ENCODE data around the gene EFCAB8.

The EFCAB8 gene

GRCh38 chr20:32991792-32992641 lies 133.3 kb downstream of the EFCAB8 start:
- FAIRE-seq (no peak), DNase-seq (ENCODE audit: insufficient read length, low spot score) (no peak)
- TF ChIP-seq PAX5 (IDR thresholded peaks at IDR 0.05; ENCODE audit: insufficient read depth, low read length, severe bottlenecking) (no peak), TAF1 (IDR thresholded peaks at IDR 0.05; ENCODE audit: low read depth, low read length) (no peak), POLR2AphosphoS5 (IDR thresholded peaks at IDR 0.05; ENCODE audit: low read depth, low read length) (no peak), POLR2A (IDR thresholded peaks at IDR 0.05; ENCODE audit: low read depth, low read length) (no peak), SPI1 (IDR thresholded peaks at IDR 0.05; ENCODE audit: low read depth, low read length) (no peak), POU2F2 (IDR thresholded peaks at IDR 0.05; ENCODE audit: low read depth, low read length) (no peak)

DNA sequence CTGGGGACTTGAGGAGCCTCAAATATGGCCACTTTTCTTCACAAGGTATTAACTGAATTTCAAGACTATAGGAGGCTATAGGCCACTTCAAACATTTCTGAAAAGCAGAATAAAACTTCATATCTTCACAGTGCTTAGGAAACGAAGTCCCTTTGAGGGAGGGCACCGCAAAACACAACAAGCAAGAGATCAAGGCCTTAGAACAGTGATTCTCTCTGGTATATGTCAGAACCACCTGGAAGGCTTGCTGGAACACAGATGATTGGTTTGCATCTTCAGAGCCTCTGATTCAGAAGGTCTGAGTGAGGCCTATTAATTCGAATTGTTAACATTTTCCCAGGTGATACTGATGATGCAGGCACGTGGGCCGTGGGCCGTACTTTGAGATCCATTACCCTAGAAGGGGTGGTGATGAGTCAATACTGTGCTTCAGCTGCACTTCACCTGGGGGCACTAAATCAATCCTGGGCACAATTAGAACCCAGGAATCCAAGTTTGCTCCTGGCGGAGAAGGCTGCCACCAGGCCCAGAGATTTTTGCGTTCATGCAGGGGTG lies 134.8 kb downstream of the EFCAB8 start:
- no peak for DNase-seq (ENCODE audit: insufficient read length, low spot score)
- FAIRE-seq, result no peak
- TF ChIP-seq POLR2AphosphoS5 (IDR thresholded peaks at IDR 0.05; ENCODE audit: low read depth, low read length) (no peak), PAX5 (IDR thresholded peaks at IDR 0.05; ENCODE audit: insufficient read depth, low read length, severe bottlenecking) (no peak), TAF1 (IDR thresholded peaks at IDR 0.05; ENCODE audit: low read depth, low read length) (no peak), POLR2A (IDR thresholded peaks at IDR 0.05; ENCODE audit: low read depth, low read length) (no peak), SPI1 (IDR thresholded peaks at IDR 0.05; ENCODE audit: low read depth, low read length) (no peak), POU2F2 (IDR thresholded peaks at IDR 0.05; ENCODE audit: low read depth, low read length) (no peak)

DNA sequence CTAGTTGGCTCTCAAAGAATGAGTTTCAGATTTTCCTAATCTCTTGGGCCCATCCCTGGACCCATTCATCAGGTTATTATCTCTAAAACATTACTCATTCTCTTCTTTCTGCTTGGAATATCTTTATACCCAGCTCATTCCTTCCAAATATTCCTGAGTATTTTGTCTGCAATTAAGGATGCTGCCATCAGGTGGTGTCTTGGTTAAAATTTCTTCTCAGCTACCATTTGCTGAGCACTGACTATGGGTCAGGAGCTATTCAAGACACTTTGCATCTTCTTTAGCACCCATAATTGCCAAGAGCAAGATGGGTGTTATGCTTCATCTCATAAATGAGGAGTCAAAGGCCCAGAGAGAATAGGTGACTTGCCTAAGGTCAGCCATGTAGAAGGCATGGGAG lies 137.1 kb downstream of the EFCAB8 start:
- no peak for FAIRE-seq
- no peak for DNase-seq (ENCODE audit: insufficient read length, low spot score)

DNA sequence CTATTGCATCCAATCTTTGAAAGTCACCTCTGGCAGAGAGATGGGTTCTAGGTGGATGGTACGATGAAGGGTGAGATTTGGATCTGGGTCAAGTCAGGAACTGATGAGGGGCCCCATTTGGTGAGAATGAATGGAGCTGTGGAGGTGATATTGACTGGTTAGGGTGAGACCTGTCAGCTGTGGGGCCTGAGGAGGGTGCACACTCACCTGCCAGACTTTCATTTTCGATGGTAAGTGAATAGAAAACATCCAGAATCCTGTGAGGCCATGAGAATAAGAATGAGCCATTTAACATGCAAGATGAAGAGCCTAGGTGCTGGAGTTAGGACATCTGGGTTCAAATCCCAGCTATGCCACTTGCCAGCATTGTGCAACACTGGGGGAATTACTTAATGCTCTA lies 138.7 kb downstream of the EFCAB8 start:
- FAIRE-seq, result peak; percentile 9
- TF ChIP-seq POLR2A (IDR thresholded peaks at IDR 0.05; ENCODE audit: low read depth, low read length) (no peak), POLR2AphosphoS5 (IDR thresholded peaks at IDR 0.05; ENCODE audit: low read depth, low read length) (no peak), SPI1 (IDR thresholded peaks at IDR 0.05; ENCODE audit: low read depth, low read length) (no peak), PAX5 (IDR thresholded peaks at IDR 0.05; ENCODE audit: insufficient read depth, low read length, severe bottlenecking) (no peak)
- DNase-seq (ENCODE audit: insufficient read length, low spot score), result no peak

More for the DNA sequence above, 137.1 kb downstream of the EFCAB8 start:
- TF ChIP-seq POU2F2 (IDR thresholded peaks at IDR 0.05; ENCODE audit: low read depth, low read length), result no peak
- no peak for TF ChIP-seq TAF1 (IDR thresholded peaks at IDR 0.05; ENCODE audit: low read depth, low read length)
- no peak for TF ChIP-seq POLR2AphosphoS5 (IDR thresholded peaks at IDR 0.05; ENCODE audit: low read depth, low read length)
- TF ChIP-seq PAX5 (IDR thresholded peaks at IDR 0.05; ENCODE audit: insufficient read depth, low read length, severe bottlenecking), result no peak

DNA sequence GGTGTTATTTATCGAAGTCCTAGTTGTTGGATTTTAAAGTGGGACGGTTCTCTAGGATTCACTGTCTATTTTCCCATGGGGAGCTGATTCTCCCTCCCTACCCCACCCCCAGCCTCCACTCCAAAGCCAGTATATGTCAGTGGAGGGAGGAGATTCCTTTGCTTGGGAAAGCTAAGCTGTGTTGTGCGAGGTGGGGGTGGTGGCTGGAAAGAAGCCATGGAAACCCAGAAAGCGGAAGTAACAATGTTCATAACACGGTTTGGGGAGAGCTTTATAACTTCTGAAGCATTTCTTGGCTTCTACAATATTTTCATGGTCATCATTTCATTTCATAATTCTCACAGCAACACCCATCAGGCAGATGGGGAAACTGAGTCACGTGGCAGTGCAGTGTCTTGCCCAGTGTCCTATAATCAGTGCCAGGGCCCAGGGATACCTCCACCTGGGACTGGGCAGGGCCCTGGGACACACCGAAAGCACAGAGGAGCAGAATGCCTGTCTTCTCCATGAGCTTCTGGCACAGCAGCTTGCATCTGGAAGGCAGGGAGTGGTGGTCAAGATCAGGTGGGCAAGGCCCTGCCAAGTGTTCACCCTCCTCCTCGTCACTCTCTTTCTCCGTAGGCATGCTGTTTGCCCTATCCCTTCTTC lies 141.0 kb downstream of the EFCAB8 start:
- DNase-seq (ENCODE audit: insufficient read length, low spot score) (no peak), FAIRE-seq (no peak)
- TF ChIP-seq POLR2A (IDR thresholded peaks at IDR 0.05; ENCODE audit: low read depth, low read length), result no peak
- TF ChIP-seq SPI1 (IDR thresholded peaks at IDR 0.05; ENCODE audit: low read depth, low read length), result no peak
- TF ChIP-seq TAF1 (IDR thresholded peaks at IDR 0.05; ENCODE audit: low read depth, low read length), result no peak
- TF ChIP-seq POU2F2 (IDR thresholded peaks at IDR 0.05; ENCODE audit: low read depth, low read length), result no peak
- TF ChIP-seq PAX5 (IDR thresholded peaks at IDR 0.05; ENCODE audit: insufficient read depth, low read length, severe bottlenecking), result no peak

DNA sequence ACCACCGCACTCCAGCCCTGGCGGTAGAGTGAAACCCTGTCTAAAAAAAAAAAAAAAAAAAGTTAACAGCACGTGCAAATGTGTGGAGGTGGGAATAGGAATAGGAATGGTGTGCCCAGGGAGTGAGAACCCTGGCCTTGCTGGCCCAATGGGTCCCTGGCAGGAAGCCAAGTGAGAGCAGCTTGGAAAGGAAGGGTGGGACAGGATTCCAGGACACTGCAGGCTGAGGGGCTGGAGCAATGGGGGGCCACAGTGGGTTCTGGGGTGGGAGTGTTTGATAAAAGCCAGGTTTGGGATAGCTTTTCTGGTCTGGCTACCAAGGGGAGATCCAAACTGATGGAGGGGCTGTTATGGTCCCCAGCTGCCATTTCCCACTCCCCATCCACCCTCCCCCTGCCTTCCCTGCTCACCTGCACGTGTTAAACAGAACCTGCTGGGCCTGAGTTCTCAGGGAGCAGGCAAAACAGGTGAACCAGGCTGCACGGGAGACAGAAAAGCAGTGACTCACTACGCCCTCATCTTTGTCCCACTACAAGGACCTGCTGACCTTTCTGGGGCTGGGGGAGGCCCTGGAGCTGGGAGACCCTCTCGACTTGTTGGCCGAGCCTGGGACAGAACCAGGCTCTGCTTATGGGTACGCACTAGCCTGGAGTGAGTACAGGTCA lies 142.2 kb downstream of the EFCAB8 start:
- no peak for TF ChIP-seq TAF1 (IDR thresholded peaks at IDR 0.05; ENCODE audit: low read depth, low read length)
- TF ChIP-seq POLR2AphosphoS5 (IDR thresholded peaks at IDR 0.05; ENCODE audit: low read depth, low read length), result no peak
- no peak for TF ChIP-seq POLR2A (IDR thresholded peaks at IDR 0.05; ENCODE audit: low read depth, low read length)
- TF ChIP-seq SPI1 (IDR thresholded peaks at IDR 0.05; ENCODE audit: low read depth, low read length), result no peak
- TF ChIP-seq PAX5 (IDR thresholded peaks at IDR 0.05; ENCODE audit: insufficient read depth, low read length, severe bottlenecking), result no peak
- TF ChIP-seq POU2F2 (IDR thresholded peaks at IDR 0.05; ENCODE audit: low read depth, low read length), result no peak
- FAIRE-seq (no peak), DNase-seq (ENCODE audit: insufficient read length, low spot score) (no peak)

DNA sequence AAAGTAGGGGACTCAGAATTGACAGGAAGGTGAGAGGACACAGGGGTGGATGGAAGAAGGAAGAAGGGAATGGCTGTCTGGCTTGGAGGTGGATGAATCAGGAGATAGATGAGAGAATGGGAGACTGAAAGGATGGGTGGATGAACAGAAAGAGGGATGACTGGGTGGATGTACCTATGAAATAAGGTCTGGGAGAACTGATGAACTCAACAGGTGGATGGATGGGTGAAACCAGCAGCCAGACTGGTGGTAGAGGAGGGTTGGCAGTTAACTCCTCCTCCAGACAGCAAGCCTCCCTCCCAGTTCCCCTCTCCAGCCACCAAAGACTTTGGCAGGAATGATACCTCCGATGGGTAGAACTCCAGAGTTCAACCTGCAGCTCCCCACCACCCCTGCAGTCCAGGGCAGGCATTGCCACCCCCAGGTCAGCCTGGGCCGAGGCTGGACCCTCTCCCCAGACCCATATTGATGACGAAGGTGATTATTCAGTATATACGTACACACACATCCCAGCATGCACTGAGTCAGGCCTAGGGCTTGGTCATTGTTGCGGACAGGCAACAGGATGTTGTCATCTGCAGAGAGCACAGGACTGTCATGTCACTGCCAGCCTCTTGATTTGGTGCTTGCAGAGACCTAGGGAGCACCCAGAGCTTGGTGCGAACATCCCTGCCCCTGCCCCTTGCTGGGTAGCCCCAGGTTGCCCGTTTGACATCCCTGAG lies 143.5 kb downstream of the EFCAB8 start:
- FAIRE-seq, result no peak
- DNase-seq (ENCODE audit: insufficient read length, low spot score), result no peak
- TF ChIP-seq POLR2AphosphoS5 (IDR thresholded peaks at IDR 0.05; ENCODE audit: low read depth, low read length) (no peak), TAF1 (IDR thresholded peaks at IDR 0.05; ENCODE audit: low read depth, low read length) (no peak), PAX5 (IDR thresholded peaks at IDR 0.05; ENCODE audit: insufficient read depth, low read length, severe bottlenecking) (no peak), SPI1 (IDR thresholded peaks at IDR 0.05; ENCODE audit: low read depth, low read length) (no peak), POLR2A (IDR thresholded peaks at IDR 0.05; ENCODE audit: low read depth, low read length) (no peak), POU2F2 (IDR thresholded peaks at IDR 0.05; ENCODE audit: low read depth, low read length) (no peak)

DNA sequence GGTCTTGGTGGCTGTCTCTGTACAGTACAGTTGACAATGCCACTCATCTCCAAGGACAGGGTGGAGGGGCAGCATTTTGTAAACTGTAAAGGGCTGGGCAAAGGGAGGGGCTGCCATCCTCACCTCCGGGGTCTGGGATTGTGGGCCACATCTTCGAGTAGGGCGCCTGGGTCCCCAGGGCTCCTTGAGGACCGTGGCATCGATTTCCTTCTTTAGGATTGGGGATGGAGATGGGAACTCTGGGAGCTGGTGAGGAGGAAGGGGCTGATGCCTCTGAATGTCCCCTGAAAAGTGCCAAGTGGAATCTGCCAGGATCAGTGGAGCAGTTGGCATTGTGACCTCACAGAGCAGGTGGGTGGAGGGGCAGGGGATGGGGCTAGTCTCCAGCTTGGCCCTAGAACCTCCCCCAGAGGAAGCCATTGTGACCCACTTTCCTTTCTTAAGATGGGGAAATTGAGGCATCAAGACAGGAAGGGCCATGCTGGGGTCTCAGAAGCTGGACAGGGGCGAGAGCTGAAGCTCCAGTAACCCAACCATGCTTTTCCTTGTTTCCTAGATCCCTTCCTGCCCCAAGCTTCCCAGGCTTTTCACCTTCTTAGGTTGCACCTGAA lies 145.5 kb downstream of the EFCAB8 start, which contains the start of gene SUN5:
SUN5 (minus strand) TSS at position 293 of the 611 bp plus-strand sequence; CDS start at position 200, 93 bp downstream.
- FAIRE-seq (no peak), DNase-seq (ENCODE audit: insufficient read length, low spot score) (no peak)
- TF ChIP-seq POU2F2 (IDR thresholded peaks at IDR 0.05; ENCODE audit: low read depth, low read length), result no peak
- no peak for TF ChIP-seq PAX5 (IDR thresholded peaks at IDR 0.05; ENCODE audit: insufficient read depth, low read length, severe bottlenecking)
- no peak for TF ChIP-seq TAF1 (IDR thresholded peaks at IDR 0.05; ENCODE audit: low read depth, low read length)
- no peak for TF ChIP-seq POLR2AphosphoS5 (IDR thresholded peaks at IDR 0.05; ENCODE audit: low read depth, low read length)
- no peak for TF ChIP-seq POLR2A (IDR thresholded peaks at IDR 0.05; ENCODE audit: low read depth, low read length)
- TF ChIP-seq SPI1 (IDR thresholded peaks at IDR 0.05; ENCODE audit: low read depth, low read length), result no peak

Measured in GM12891 (cell line).